Uterus (tissue), 4 donors: ENCODE measurements around the gene UBAC1. TPM values are rescaled to one million over a fixed set of nuclear protein-coding genes. Genes with fewer than 3 reads are reported as not detected.

ENCODE experiments used
- DNase-seq, 2 donors: peaks; one replicate each; pipeline ENCODE4 v3.0.0-alpha.2; 2019 to 2020
- H3K27ac ChIP-seq, 2 donors: fragments of 200-600 bp; sonication (generic); 1 replicate in 1 of 2; 2 replicates in 1 of 2; pipeline ENCODE4 v1.5.1; 2016 to 2018
- H3K27me3 ChIP-seq, 2 donors: fragments of 200-600 bp; sonication (generic); one replicate each; pipeline ENCODE4 v1.5.1; 2018 to 2019; ENCODE audit warnings: control low read depth in 1 of 2
- H3K36me3 ChIP-seq, 2 donors: fragments of 200-600 bp; sonication (generic); one replicate each; pipeline ENCODE4 v1.5.1; 2019; ENCODE audit warnings: control low read depth in 1 of 2
- H3K4me1 ChIP-seq, 2 donors: fragments of 200-600 bp; sonication (generic); one replicate each; pipeline ENCODE4 v1.5.1; 2018 to 2019; ENCODE audit warnings: control low read depth in 1 of 2
- H3K4me3 ChIP-seq, 2 donors: fragments of 200-600 bp; sonication (generic); 1 replicate in 1 of 2; 2 replicates in 1 of 2; pipeline ENCODE4 v1.5.1; 2018 to 2019; ENCODE audit warnings: mild to moderate bottlenecking in 1 of 2
- H3K9me3 ChIP-seq, 2 donors: fragments of 200-600 bp; sonication (generic); one replicate each; pipeline ENCODE4 v1.5.1; 2019; ENCODE audit warnings: control low read depth in 1 of 2
- CTCF ChIP-seq, 4 experiments: fragments of 200-600 bp in 2 of 4; fragments of 450-650 bp in 2 of 4; sonication (generic) in 2 of 4; IDR thresholded peaks; one replicate each; pipeline ENCODE4 v1.5.1; 2016 to 2019; ENCODE audit warnings: antibody characterized with exemption in 4 of 4, mild to moderate bottlenecking in 2 of 4, moderate library complexity in 1 of 4
- POLR2A ChIP-seq, 2 donors: fragments of 450-650 bp; IDR thresholded peaks; one replicate each; pipeline ENCODE4 v1.6.1; 2016; ENCODE audit warnings: antibody characterized with exemption in 2 of 2, mild to moderate bottlenecking in 1 of 2, moderate library complexity in 1 of 2
- intact Hi-C: fragments of 100-400 bp; cut with DNase I; formaldehyde crosslinking; loops from one replicate; pipeline ENCODE4 v1.15.1; 2023; ENCODE audit warnings: low total_unique reads
- total RNA-seq, 4 donors: library from RNA; depleted of rRNA in 3 of 4; stranded (reverse); fragments of >200 nt in 3 of 4; gene quantifications; one replicate each; pipeline versions ENCODE4 v1.1.0 to v1.2.4, GENCODE V29; 2014 to 2023
- donor health status: DM: yes; HTN: yes; CAD: no.

The UBAC1 gene
- total RNA-seq, 4 donors from 2014 or later, result 25.1 to 46.1 (median 35.8) TPM

- no peak for DNase-seq
- intact Hi-C loops, result no loop called here
- no peak for TF ChIP-seq POLR2A (IDR thresholded peaks at IDR 0.05)
- no peak for TF ChIP-seq CTCF (IDR thresholded peaks at IDR 0.05)
Observed at GRCh38 chr9:135939351-135940265, 21.6 kb downstream of the UBAC1 start.

GRCh38 chr9:135937521-135938489, 23.4 kb downstream of the UBAC1 start:
- Histone ChIP-seq H3K27ac (no peak overlapping the region), H3K27me3 (no peaks in the 10 kb centered on the region), H3K36me3 (no peaks in the 10 kb centered on the region), H3K4me3 (no peak overlapping the region), H3K9me3 (no peaks in the 10 kb centered on the region), H3K4me1 (no peaks in the 10 kb centered on the region)
- intact Hi-C loops, result no loop called here
- no peak for DNase-seq
- TF ChIP-seq CTCF (IDR thresholded peaks at IDR 0.05) (no peak), POLR2A (IDR thresholded peaks at IDR 0.05) (no peak)

More at GRCh38 chr9:135939351-135940265, 21.6 kb downstream of the UBAC1 start:
- Histone ChIP-seq H3K9me3 (no peaks in the 10 kb centered on the region), H3K27me3 (no peaks in the 10 kb centered on the region), H3K27ac (no peak overlapping the region), H3K4me1 (no peaks in the 10 kb centered on the region), H3K4me3 (no peak overlapping the region), H3K36me3 (no peaks in the 10 kb centered on the region)

- no peaks in the 10 kb centered on the region for H3K27me3 ChIP-seq
- no peaks in the 10 kb centered on the region for H3K4me1 ChIP-seq
- H3K36me3 ChIP-seq, result no peaks in the 10 kb centered on the region
- TF ChIP-seq CTCF (IDR thresholded peaks at IDR 0.05) (no peak), POLR2A (IDR thresholded peaks at IDR 0.05) (no peak)
- H3K27ac ChIP-seq, result no peak overlapping the region
- intact Hi-C loops, result no loop called here
- no peak for DNase-seq
- H3K9me3 ChIP-seq, result no peaks in the 10 kb centered on the region
- H3K4me3 ChIP-seq, result no peak overlapping the region
Observed at GRCh38 chr9:135933114-135933513, 28.1 kb downstream of the UBAC1 start.

GRCh38 chr9:135932656-135933055, 28.5 kb downstream of the UBAC1 start:
- no peak overlapping the region for H3K4me3 ChIP-seq
- DNase-seq, result no peak
- intact Hi-C loops, result no loop called here
- TF ChIP-seq CTCF (IDR thresholded peaks at IDR 0.05), result no peak
- no peak for TF ChIP-seq POLR2A (IDR thresholded peaks at IDR 0.05)
- H3K27me3 ChIP-seq, result no peaks in the 10 kb centered on the region
- H3K27ac ChIP-seq, result no peak overlapping the region
- H3K9me3 ChIP-seq, result no peaks in the 10 kb centered on the region
- no peaks in the 10 kb centered on the region for H3K4me1 ChIP-seq
- no peaks in the 10 kb centered on the region for H3K36me3 ChIP-seq
